GM23338 (cell line): ENCODE measurements around the gene HOXD1. TPM values are rescaled to one million over a fixed set of nuclear protein-coding genes. Genes with fewer than 3 reads are reported as not detected.

ENCODE experiments used
- ATAC-seq: fragments of 200-7000 bp; cut with Tn5 transposase; 3 replicates; pipeline ENCODE4 v1.9.1; 2020
- DNase-seq: peaks from one replicate; pipeline ENCODE4 v3.0.0-alpha.2; 2015; ENCODE audit warnings: low spot score
- H2AFZ ChIP-seq: fragments of 200-600 bp; sonication (generic); 2 replicates; pipeline ENCODE4 v1.8.0; 2016; ENCODE audit warnings: antibody characterized with exemption, mild to moderate bottlenecking, moderate library complexity
- H3F3A ChIP-seq: fragments of 200-600 bp; sonication (generic); replicated peaks from 2 replicates; pipeline ENCODE4 v1.8.0; 2017; ENCODE audit warnings: antibody characterized with exemption, mixed run types, low read depth
- H3K27ac ChIP-seq: fragments of 200-600 bp; sonication (generic); 2 replicates; pipeline ENCODE4 v1.6.1; 2016; ENCODE audit warnings: low read depth
- H3K27me3 ChIP-seq: fragments of 200-600 bp; sonication (generic); 2 replicates; pipeline ENCODE4 v1.8.0; 2016; ENCODE audit warnings: mild to moderate bottlenecking, mixed run types, moderate library complexity; ENCODE audit not compliant: insufficient read depth
- H3K36me3 ChIP-seq: fragments of 200-600 bp; sonication (generic); 2 replicates; pipeline ENCODE4 v1.8.0; 2016; ENCODE audit warnings: mild to moderate bottlenecking; ENCODE audit not compliant: insufficient read depth
- H3K4me1 ChIP-seq: fragments of 200-600 bp; sonication (generic); 2 replicates; pipeline ENCODE4 v1.8.0; 2016; ENCODE audit warnings: mild to moderate bottlenecking, moderate library complexity; ENCODE audit not compliant: insufficient read depth
- H3K4me2 ChIP-seq: fragments of 200-600 bp; sonication (generic); 2 replicates; pipeline ENCODE4 v1.7.1; 2017; ENCODE audit warnings: mixed run types
- H3K4me3 ChIP-seq: fragments of 200-600 bp; sonication (generic); 2 replicates; pipeline ENCODE4 v1.6.1; 2016; ENCODE audit warnings: mixed run types
- H3K79me2 ChIP-seq: fragments of 200-600 bp; sonication (generic); replicated peaks from 2 replicates; pipeline ENCODE4 v1.8.0; 2017; ENCODE audit warnings: mild to moderate bottlenecking; ENCODE audit not compliant: insufficient read depth
- H3K9me2 ChIP-seq: fragments of 200-600 bp; sonication (generic); 2 replicates; pipeline ENCODE4 v1.8.0; 2017; ENCODE audit not compliant: insufficient read depth
- H4K20me1 ChIP-seq: fragments of 200-600 bp; sonication (generic); replicated peaks from 2 replicates; pipeline ENCODE4 v1.8.0; 2017; ENCODE audit warnings: mild to moderate bottlenecking; ENCODE audit not compliant: insufficient read depth
- H3K27ac Mint-ChIP-seq: 2 replicates; pipeline ENCODE4 v1.8.0; 2020; ENCODE audit warnings: inconsistent platforms, mild to moderate bottlenecking, moderate library complexity, mixed read lengths
- H3K27me3 Mint-ChIP-seq: 3 replicates; pipeline ENCODE4 v1.8.0; 2022; ENCODE audit warnings: low read depth, mild to moderate bottlenecking, moderate library complexity, mixed read lengths, inconsistent platforms; ENCODE audit not compliant: insufficient read depth, poor library complexity
- H3K36me3 Mint-ChIP-seq: 3 replicates; pipeline ENCODE4 v1.8.0; 2021; ENCODE audit warnings: low read depth, mild to moderate bottlenecking, inconsistent platforms, moderate library complexity, mixed read lengths
- H3K4me1 Mint-ChIP-seq: 3 replicates; pipeline ENCODE4 v1.8.0; 2020; ENCODE audit warnings: mild to moderate bottlenecking, inconsistent platforms, mixed read lengths
- H3K4me3 Mint-ChIP-seq: 3 replicates; pipeline ENCODE4 v1.8.0; 2021; ENCODE audit warnings: moderate library complexity, mild to moderate bottlenecking, inconsistent platforms, mixed read lengths
- H3K9me3 Mint-ChIP-seq: 3 replicates; pipeline ENCODE4 v1.8.0; 2020; ENCODE audit warnings: moderate library complexity, mild to moderate bottlenecking, inconsistent platforms, mixed read lengths
- CREB1 ChIP-seq: fragments of 250-450 bp; sonication (Bioruptor Pico); IDR thresholded peaks from 2 replicates; pipeline ENCODE4 v1.5.0; 2020; ENCODE audit warnings: low read depth, mild to moderate bottlenecking, moderate library complexity
- CTCF ChIP-seq, 2 experiments: fragments of 200-600 bp in 1 of 2; sonication (generic) in 1 of 2; conservative IDR thresholded peaks; 2 replicates each; pipeline versions ENCODE4 v1.5.1 to v1.6.1; 2016 to 2017; ENCODE audit warnings: antibody characterized with exemption in 2 of 2, low read depth in 2 of 2, mild to moderate bottlenecking in 2 of 2, moderate library complexity in 1 of 2
- ETS1 ChIP-seq: IDR thresholded peaks from 2 replicates; pipeline ENCODE4 v1.6.1; 2016; ENCODE audit warnings: antibody characterized with exemption
- EZH2 ChIP-seq: fragments of 200-600 bp; sonication (generic); IDR thresholded peaks from one replicate; pipeline ENCODE4 v1.8.0; 2017; ENCODE audit warnings: antibody characterized with exemption, mild to moderate bottlenecking, low read depth; ENCODE audit not compliant: unreplicated experiment
- JUNB ChIP-seq: IDR thresholded peaks from one replicate; pipeline ENCODE4 v1.6.1; 2016; ENCODE audit warnings: antibody characterized with exemption; ENCODE audit not compliant: unreplicated experiment
- NANOG ChIP-seq: IDR thresholded peaks from 2 replicates; pipeline ENCODE4 v1.6.1; 2016; ENCODE audit warnings: antibody characterized with exemption, borderline replicate concordance
- POLR2AphosphoS5 ChIP-seq: IDR thresholded peaks from 2 replicates; pipeline ENCODE4 v1.6.1; 2016; ENCODE audit warnings: antibody characterized with exemption, low read depth
- STAT1 ChIP-seq: IDR thresholded peaks from one replicate; pipeline ENCODE4 v1.6.1; 2016; ENCODE audit warnings: antibody characterized with exemption; ENCODE audit not compliant: unreplicated experiment
- ZNF114 ChIP-seq: fragments of 250-450 bp; sonication (Bioruptor Pico); IDR thresholded peaks from 2 replicates; pipeline ENCODE4 v1.5.0; 2020; ENCODE audit warnings: mild to moderate bottlenecking, moderate library complexity
- ZNF331 ChIP-seq: fragments of 250-450 bp; sonication (Bioruptor Pico); IDR thresholded peaks from 2 replicates; pipeline ENCODE4 v1.5.0; 2020; ENCODE audit warnings: low read depth, mild to moderate bottlenecking, moderate library complexity
- polyA plus RNA-seq: library from polyadenylated mRNA; unstranded; fragments of >200 nt; fragmentation: Nextera tagmentation; extraction: Ambion mirVana; gene quantifications from 2 replicates; pipeline ENCODE4 v1.2.1, GENCODE V29; 2016
- total RNA-seq: library from RNA; depleted of rRNA; stranded (reverse); fragments of >200 nt; shearing (Covaris generic); gene quantifications from 2 replicates; pipeline ENCODE4 v1.2.3, GENCODE V29; 2014
- TF ChIP-seq, protein P1 (sequence below): IDR thresholded peaks from one replicate; pipeline ENCODE4 v1.6.1; 2018; ENCODE audit warnings: antibody characterized with exemption; ENCODE audit not compliant: unreplicated experiment
- TF ChIP-seq, protein P2 (sequence below): fragments of 250-450 bp; sonication (Bioruptor Pico); IDR thresholded peaks from 2 replicates; pipeline ENCODE4 v1.5.0; 2020; ENCODE audit warnings: mild to moderate bottlenecking, moderate library complexity

HOXD1 gene
- total and polyA plus RNA-seq, 2 experiments from 2014 or later = not detected

GRCh38 chr2:176212276-176212675 lies 23.8 kb downstream of the HOXD1 start (continued):
- TF ChIP-seq CTCF (conservative IDR thresholded peaks at IDR 0.05; ENCODE audit: low read depth in 2 of 2) (no peak), JUNB (no peak), ZNF114 (CRISPR knock-in tag) (no peak), CREB1 (CRISPR knock-in tag) (no peak), ETS1 (no peak), STAT1 (no peak), EZH2 (no peak), POLR2AphosphoS5 (no peak)
- TF ChIP-seq, protein P1, sequence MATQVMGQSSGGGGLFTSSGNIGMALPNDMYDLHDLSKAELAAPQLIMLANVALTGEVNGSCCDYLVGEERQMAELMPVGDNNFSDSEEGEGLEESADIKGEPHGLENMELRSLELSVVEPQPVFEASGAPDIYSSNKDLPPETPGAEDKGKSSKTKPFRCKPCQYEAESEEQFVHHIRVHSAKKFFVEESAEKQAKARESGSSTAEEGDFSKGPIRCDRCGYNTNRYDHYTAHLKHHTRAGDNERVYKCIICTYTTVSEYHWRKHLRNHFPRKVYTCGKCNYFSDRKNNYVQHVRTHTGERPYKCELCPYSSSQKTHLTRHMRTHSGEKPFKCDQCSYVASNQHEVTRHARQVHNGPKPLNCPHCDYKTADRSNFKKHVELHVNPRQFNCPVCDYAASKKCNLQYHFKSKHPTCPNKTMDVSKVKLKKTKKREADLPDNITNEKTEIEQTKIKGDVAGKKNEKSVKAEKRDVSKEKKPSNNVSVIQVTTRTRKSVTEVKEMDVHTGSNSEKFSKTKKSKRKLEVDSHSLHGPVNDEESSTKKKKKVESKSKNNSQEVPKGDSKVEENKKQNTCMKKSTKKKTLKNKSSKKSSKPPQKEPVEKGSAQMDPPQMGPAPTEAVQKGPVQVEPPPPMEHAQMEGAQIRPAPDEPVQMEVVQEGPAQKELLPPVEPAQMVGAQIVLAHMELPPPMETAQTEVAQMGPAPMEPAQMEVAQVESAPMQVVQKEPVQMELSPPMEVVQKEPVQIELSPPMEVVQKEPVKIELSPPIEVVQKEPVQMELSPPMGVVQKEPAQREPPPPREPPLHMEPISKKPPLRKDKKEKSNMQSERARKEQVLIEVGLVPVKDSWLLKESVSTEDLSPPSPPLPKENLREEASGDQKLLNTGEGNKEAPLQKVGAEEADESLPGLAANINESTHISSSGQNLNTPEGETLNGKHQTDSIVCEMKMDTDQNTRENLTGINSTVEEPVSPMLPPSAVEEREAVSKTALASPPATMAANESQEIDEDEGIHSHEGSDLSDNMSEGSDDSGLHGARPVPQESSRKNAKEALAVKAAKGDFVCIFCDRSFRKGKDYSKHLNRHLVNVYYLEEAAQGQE = no peak

GRCh38 chr2:176213406-176213805 lies 24.9 kb downstream of the HOXD1 start:
- no peaks in the 10 kb centered on the region for H3K27me3 ChIP-seq
- no peak overlapping the region for H3K4me2 ChIP-seq
- Mint-ChIP-seq H3K9me3 (no peaks in the 10 kb centered on the region), H3K4me1 (no peaks in the 10 kb centered on the region), H3K4me3 (no peak overlapping the region), H3K27me3 (peaks cover 2% of the 10 kb centered on the region), H3K36me3 (no peaks in the 10 kb centered on the region), H3K27ac (no peak overlapping the region)
- no peak overlapping the region for H3K4me3 ChIP-seq
- no peaks in the 10 kb centered on the region for H3F3A ChIP-seq
- H3K27ac ChIP-seq = no peak overlapping the region
- no peaks in the 10 kb centered on the region for H3K79me2 ChIP-seq
- no peaks in the 10 kb centered on the region for H3K4me1 ChIP-seq
- H3K36me3 ChIP-seq = no peaks in the 10 kb centered on the region
- DNase-seq (no peak), ATAC-seq (no peak)
- H2AFZ ChIP-seq = no peak overlapping the region
- no peaks in the 10 kb centered on the region for H4K20me1 ChIP-seq
- H3K9me2 ChIP-seq = no peaks in the 10 kb centered on the region
- TF ChIP-seq ZNF331 (CRISPR knock-in tag) = no peak
- no peak for TF ChIP-seq ETS1
- no peak for TF ChIP-seq NANOG
- no peak for TF ChIP-seq CREB1 (CRISPR knock-in tag)
- TF ChIP-seq EZH2 = no peak
- TF ChIP-seq, protein P2, sequence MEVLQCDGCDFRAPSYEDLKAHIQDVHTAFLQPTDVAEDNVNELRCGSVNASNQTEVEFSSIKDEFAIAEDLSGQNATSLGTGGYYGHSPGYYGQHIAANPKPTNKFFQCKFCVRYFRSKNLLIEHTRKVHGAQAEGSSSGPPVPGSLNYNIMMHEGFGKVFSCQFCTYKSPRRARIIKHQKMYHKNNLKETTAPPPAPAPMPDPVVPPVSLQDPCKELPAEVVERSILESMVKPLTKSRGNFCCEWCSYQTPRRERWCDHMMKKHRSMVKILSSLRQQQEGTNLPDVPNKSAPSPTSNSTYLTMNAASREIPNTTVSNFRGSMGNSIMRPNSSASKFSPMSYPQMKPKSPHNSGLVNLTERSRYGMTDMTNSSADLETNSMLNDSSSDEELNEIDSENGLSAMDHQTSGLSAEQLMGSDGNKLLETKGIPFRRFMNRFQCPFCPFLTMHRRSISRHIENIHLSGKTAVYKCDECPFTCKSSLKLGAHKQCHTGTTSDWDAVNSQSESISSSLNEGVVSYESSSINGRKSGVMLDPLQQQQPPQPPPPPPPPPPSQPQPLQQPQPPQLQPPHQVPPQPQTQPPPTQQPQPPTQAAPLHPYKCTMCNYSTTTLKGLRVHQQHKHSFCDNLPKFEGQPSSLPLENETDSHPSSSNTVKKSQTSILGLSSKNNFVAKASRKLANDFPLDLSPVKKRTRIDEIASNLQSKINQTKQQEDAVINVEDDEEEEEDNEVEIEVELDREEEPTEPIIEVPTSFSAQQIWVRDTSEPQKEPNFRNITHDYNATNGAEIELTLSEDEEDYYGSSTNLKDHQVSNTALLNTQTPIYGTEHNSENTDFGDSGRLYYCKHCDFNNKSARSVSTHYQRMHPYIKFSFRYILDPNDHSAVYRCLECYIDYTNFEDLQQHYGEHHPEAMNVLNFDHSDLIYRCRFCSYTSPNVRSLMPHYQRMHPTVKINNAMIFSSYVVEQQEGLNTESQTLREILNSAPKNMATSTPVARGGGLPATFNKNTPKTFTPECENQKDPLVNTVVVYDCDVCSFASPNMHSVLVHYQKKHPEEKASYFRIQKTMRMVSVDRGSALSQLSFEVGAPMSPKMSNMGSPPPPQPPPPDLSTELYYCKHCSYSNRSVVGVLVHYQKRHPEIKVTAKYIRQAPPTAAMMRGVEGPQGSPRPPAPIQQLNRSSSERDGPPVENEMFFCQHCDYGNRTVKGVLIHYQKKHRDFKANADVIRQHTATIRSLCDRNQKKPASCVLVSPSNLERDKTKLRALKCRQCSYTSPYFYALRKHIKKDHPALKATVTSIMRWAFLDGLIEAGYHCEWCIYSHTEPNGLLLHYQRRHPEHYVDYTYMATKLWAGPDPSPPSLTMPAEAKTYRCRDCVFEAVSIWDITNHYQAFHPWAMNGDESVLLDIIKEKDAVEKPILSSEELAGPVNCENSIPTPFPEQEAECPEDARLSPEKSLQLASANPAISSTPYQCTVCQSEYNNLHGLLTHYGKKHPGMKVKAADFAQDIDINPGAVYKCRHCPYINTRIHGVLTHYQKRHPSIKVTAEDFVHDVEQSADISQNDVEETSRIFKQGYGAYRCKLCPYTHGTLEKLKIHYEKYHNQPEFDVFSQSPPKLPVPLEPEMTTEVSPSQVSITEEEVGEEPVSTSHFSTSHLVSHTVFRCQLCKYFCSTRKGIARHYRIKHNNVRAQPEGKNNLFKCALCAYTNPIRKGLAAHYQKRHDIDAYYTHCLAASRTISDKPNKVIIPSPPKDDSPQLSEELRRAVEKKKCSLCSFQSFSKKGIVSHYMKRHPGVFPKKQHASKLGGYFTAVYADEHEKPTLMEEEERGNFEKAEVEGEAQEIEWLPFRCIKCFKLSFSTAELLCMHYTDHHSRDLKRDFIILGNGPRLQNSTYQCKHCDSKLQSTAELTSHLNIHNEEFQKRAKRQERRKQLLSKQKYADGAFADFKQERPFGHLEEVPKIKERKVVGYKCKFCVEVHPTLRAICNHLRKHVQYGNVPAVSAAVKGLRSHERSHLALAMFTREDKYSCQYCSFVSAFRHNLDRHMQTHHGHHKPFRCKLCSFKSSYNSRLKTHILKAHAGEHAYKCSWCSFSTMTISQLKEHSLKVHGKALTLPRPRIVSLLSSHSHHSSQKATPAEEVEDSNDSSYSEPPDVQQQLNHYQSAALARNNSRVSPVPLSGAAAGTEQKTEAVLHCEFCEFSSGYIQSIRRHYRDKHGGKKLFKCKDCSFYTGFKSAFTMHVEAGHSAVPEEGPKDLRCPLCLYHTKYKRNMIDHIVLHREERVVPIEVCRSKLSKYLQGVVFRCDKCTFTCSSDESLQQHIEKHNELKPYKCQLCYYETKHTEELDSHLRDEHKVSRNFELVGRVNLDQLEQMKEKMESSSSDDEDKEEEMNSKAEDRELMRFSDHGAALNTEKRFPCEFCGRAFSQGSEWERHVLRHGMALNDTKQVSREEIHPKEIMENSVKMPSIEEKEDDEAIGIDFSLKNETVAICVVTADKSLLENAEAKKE (CRISPR knock-in tag) = no peak
- TF ChIP-seq STAT1 = no peak
